ENCODE measurements around the gene FOXS1.
A peak's percentile ranks its signal among the peaks of the same experiment; 100 is the strongest.
"Not testable (repeated sequence)": the region's sequence is repeated elsewhere in the genome, so short reads cannot be mapped to it uniquely, and the experiment has no call there.

Gene FOXS1

GRCh38 chr20:31839782-31840487, 5.5 kb downstream of the FOXS1 start:
- DNase-seq (ENCODE audit: low read depth): no peak

GRCh38 chr20:31838646-31839292, 6.6 kb downstream of the FOXS1 start:
- DNase-seq (ENCODE audit: low read depth): no peak

- no peak for DNase-seq (ENCODE audit: low read depth)
Measured at GRCh38 chr20:31837896-31838397, 7.5 kb downstream of the FOXS1 start.

GRCh38 chr20:31836853-31837608, 8.4 kb downstream of the FOXS1 start:
- DNase-seq (ENCODE audit: low read depth): no peak

- no peak for DNase-seq (ENCODE audit: low read depth)
Measured at GRCh38 chr20:31835977-31836852, 9.2 kb downstream of the FOXS1 start.

GRCh38 chr20:31835554-31835953, 9.8 kb downstream of the FOXS1 start:
- no peak for DNase-seq (ENCODE audit: low read depth)

GRCh38 chr20:31833931-31834521, 11.4 kb downstream of the FOXS1 start:
- no peak for DNase-seq (ENCODE audit: low read depth)

- peak; percentile 48 for DNase-seq (ENCODE audit: low read depth)
Measured at GRCh38 chr20:31833130-31833930, 12.1 kb downstream of the FOXS1 start.

GRCh38 chr20:31831771-31832306, 13.6 kb downstream of the FOXS1 start:
- no peak for DNase-seq (ENCODE audit: low read depth)

GRCh38 chr20:31831211-31831610, 14.2 kb downstream of the FOXS1 start:
- DNase-seq (ENCODE audit: low read depth): no peak

- DNase-seq (ENCODE audit: low read depth): no peak
Measured at GRCh38 chr20:31830406-31830981, 14.9 kb downstream of the FOXS1 start.

- DNase-seq (ENCODE audit: low read depth): no peak
Measured at GRCh38 chr20:31829731-31830130, 15.7 kb downstream of the FOXS1 start.

GRCh38 chr20:31828016-31828415, 17.4 kb downstream of the FOXS1 start:
- not testable (repeated sequence) for DNase-seq (ENCODE audit: low read depth)

- no peak for DNase-seq (ENCODE audit: low read depth)
Measured at GRCh38 chr20:31827059-31827458, 18.3 kb downstream of the FOXS1 start.

GRCh38 chr20:31826074-31826473, 19.3 kb downstream of the FOXS1 start:
- no peak for DNase-seq (ENCODE audit: low read depth)

GRCh38 chr20:31824554-31825313, 20.7 kb downstream of the FOXS1 start:
- DNase-seq (ENCODE audit: low read depth): no peak

GRCh38 chr20:31824125-31824485, 21.3 kb downstream of the FOXS1 start:
- DNase-seq (ENCODE audit: low read depth): no peak

- DNase-seq (ENCODE audit: low read depth): no peak
Measured at GRCh38 chr20:31823360-31824124, 21.9 kb downstream of the FOXS1 start.
